ENCODE measurements around the gene ITCH.
"Not testable (repeated sequence)": the region's sequence is repeated elsewhere in the genome, so short reads cannot be mapped to it uniquely, and the experiment has no call there.

ITCH gene

GRCh38 chr20:34328928-34329677 is 34.0 kb upstream of the ITCH start:
- ChIA-PET POLR2A (no interaction called here), CTCF (interaction anchor here (2.8 kb wide), 1 partner anchor 16 kb away, joined by 11 read pairs; no protein-coding TSS in a partner anchor)
- Histone ChIP-seq H3K4me1 (ENCODE audit: control insufficient read depth, insufficient read depth, low read length) (no peaks in the 10 kb centered on the region), H3K36me3 (ENCODE audit: control insufficient read depth in 2 of 2, insufficient read depth in 1 of 2, low read length in 2 of 2) (no peaks in the 10 kb centered on the region), H3K27ac (ENCODE audit: extremely low read depth, low read depth, low read length) (no peak overlapping the region), H3K4me3 (ENCODE audit: low read depth, low read length) (no peak overlapping the region), H3K9me3 (ENCODE audit: control insufficient read depth, insufficient read depth, low read depth, low read length) (no peaks in the 10 kb centered on the region)
- TF ChIP-seq ZNF274 (IDR thresholded peaks at IDR 0.05; ENCODE audit: low read length) (no peak), ZNF274 (tag by site-specific recombination; IDR thresholded peaks at IDR 0.05; ENCODE audit: borderline replicate concordance) (no peak), ZNF24 (tag by site-specific recombination; IDR thresholded peaks at IDR 0.05) (no peak), ZBTB8A (tag by site-specific recombination; IDR thresholded peaks at IDR 0.05) (no peak), ZNF600 (tag by site-specific recombination; IDR thresholded peaks at IDR 0.05) (0 out of 2 replicates have a peak, but pooled peaks have one; percentile 12), ZNF48 (tag by site-specific recombination; IDR thresholded peaks at IDR 0.05) (no peak), YY2 (tag by site-specific recombination; IDR thresholded peaks at IDR 0.05) (no peak)

GRCh38 chr20:34330861-34331544 is 32.1 kb upstream of the ITCH start:
- POLR2A ChIA-PET; CTCF ChIA-PET; H3K9me3 ChIP-seq (ENCODE audit: control insufficient read depth, insufficient read depth, low read depth, low read length): not testable (repeated sequence)

GRCh38 chr20:34331838-34332237 is 31.2 kb upstream of the ITCH start:
- ChIA-PET CTCF (interaction anchor here (0.9 kb wide), 1 partner anchor 19 kb away, joined by 3 read pairs; no protein-coding TSS in a partner anchor), POLR2A (no interaction called here)
- H3K4me1 ChIP-seq (ENCODE audit: control insufficient read depth, insufficient read depth, low read length), result peaks cover 3% of the 10 kb centered on the region; the same call in 1 of the 2 replicates
- H3K27ac ChIP-seq (ENCODE audit: extremely low read depth, low read depth, low read length), result no peak overlapping the region
- no peaks in the 10 kb centered on the region for H3K9me3 ChIP-seq (ENCODE audit: control insufficient read depth, insufficient read depth, low read depth, low read length)
- no peak for TF ChIP-seq ZNF791 (tag by site-specific recombination; IDR thresholded peaks at IDR 0.05)
- TF ChIP-seq ZNF335 (tag by site-specific recombination; conservative IDR thresholded peaks at IDR 0.05), result no peak
- TF ChIP-seq ZBTB7A (tag by site-specific recombination; IDR thresholded peaks at IDR 0.05; ENCODE audit: low read depth), result no peak
- no peak for TF ChIP-seq PRDM1 (tag by site-specific recombination; IDR thresholded peaks at IDR 0.05)
- TF ChIP-seq MEIS1 (CRISPR knock-in tag; IDR thresholded peaks at IDR 0.05; ENCODE audit: borderline replicate concordance), result no peak
- no peak for TF ChIP-seq ZNF654 (tag by site-specific recombination; IDR thresholded peaks at IDR 0.05; ENCODE audit: low read depth)
- no peak overlapping the region for H3K4me3 ChIP-seq (ENCODE audit: low read depth, low read length)
- no peaks in the 10 kb centered on the region for H3K36me3 ChIP-seq (ENCODE audit: control insufficient read depth in 2 of 2, insufficient read depth in 1 of 2, low read length in 2 of 2)

More at GRCh38 chr20:34330861-34331544, 32.1 kb upstream of the ITCH start:
- H3K4me3 ChIP-seq (ENCODE audit: low read depth, low read length); H3K36me3 ChIP-seq (ENCODE audit: control insufficient read depth in 2 of 2, insufficient read depth in 1 of 2, low read length in 2 of 2); H3K27ac ChIP-seq (ENCODE audit: extremely low read depth, low read depth, low read length); H3K4me1 ChIP-seq (ENCODE audit: control insufficient read depth, insufficient read depth, low read length): not testable (repeated sequence)

GRCh38 chr20:34332262-34332920 is 30.7 kb upstream of the ITCH start:
- Histone ChIP-seq H3K4me1 (ENCODE audit: control insufficient read depth, insufficient read depth, low read length) (peaks cover 3% of the 10 kb centered on the region; the same call in 1 of the 2 replicates), H3K27ac (ENCODE audit: extremely low read depth, low read depth, low read length) (no peak overlapping the region), H3K36me3 (ENCODE audit: control insufficient read depth in 2 of 2, insufficient read depth in 1 of 2, low read length in 2 of 2) (no peaks in the 10 kb centered on the region), H3K4me3 (ENCODE audit: low read depth, low read length) (no peak overlapping the region), H3K9me3 (ENCODE audit: control insufficient read depth, insufficient read depth, low read depth, low read length) (no peaks in the 10 kb centered on the region)
- ChIA-PET CTCF (interaction anchor here (0.9 to 3.8 kb wide), 2 partner anchors 19 to 20 kb away, joined by 3 to 23 read pairs; no protein-coding TSS in a partner anchor), POLR2A (no interaction called here)
- TF ChIP-seq WT1 (tag by site-specific recombination; IDR thresholded peaks at IDR 0.05) (no peak), ZNF335 (tag by site-specific recombination; conservative IDR thresholded peaks at IDR 0.05) (no peak)
